ENCODE results near the gene CALML3. TPM values are rescaled to one million over a fixed set of nuclear protein-coding genes. Genes with fewer than 3 reads are reported as not detected.
A peak's percentile ranks its signal among the peaks of the same experiment; 100 is the strongest.

The CALML3 gene
- total and polyA plus RNA-seq, 2 of the 13 experiments (the other 11 are each of a cell fraction or from before 2014, with no cell fraction given), result not detected

DNA sequence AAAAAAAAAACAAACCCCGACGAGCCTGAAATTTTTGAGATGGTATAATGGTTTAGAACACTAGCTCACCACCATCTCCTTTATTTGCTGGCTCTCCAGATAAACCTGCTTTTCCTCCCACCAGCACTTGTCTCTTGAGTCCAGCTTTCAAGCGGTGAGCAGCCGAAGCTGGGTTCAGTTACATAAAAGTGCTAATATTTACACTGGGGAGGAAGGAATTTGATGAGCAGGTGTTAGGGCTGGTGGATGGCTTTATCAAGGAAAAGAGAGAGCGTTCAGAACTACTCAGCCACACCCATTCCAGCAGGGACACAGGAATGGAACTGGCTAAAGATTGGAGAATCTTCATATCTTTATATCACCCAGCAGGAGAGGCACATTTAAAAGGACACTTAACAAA lies 6.6 kb upstream of the CALML3 start (continued):
- TF ChIP-seq, protein P1, sequence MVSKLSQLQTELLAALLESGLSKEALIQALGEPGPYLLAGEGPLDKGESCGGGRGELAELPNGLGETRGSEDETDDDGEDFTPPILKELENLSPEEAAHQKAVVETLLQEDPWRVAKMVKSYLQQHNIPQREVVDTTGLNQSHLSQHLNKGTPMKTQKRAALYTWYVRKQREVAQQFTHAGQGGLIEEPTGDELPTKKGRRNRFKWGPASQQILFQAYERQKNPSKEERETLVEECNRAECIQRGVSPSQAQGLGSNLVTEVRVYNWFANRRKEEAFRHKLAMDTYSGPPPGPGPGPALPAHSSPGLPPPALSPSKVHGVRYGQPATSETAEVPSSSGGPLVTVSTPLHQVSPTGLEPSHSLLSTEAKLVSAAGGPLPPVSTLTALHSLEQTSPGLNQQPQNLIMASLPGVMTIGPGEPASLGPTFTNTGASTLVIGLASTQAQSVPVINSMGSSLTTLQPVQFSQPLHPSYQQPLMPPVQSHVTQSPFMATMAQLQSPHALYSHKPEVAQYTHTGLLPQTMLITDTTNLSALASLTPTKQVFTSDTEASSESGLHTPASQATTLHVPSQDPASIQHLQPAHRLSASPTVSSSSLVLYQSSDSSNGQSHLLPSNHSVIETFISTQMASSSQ (IDR thresholded peaks at IDR 0.05; ENCODE audit: low read depth), result peak; percentile 55; the same call in 1 of the 2 replicates
- TF ChIP-seq, protein P1 (CRISPR knock-in tag; IDR thresholded peaks at IDR 0.05; ENCODE audit: borderline replicate concordance), result 0 out of 2 replicates have a peak, but pooled peaks have one; percentile 46
- TF ChIP-seq, protein P2, sequence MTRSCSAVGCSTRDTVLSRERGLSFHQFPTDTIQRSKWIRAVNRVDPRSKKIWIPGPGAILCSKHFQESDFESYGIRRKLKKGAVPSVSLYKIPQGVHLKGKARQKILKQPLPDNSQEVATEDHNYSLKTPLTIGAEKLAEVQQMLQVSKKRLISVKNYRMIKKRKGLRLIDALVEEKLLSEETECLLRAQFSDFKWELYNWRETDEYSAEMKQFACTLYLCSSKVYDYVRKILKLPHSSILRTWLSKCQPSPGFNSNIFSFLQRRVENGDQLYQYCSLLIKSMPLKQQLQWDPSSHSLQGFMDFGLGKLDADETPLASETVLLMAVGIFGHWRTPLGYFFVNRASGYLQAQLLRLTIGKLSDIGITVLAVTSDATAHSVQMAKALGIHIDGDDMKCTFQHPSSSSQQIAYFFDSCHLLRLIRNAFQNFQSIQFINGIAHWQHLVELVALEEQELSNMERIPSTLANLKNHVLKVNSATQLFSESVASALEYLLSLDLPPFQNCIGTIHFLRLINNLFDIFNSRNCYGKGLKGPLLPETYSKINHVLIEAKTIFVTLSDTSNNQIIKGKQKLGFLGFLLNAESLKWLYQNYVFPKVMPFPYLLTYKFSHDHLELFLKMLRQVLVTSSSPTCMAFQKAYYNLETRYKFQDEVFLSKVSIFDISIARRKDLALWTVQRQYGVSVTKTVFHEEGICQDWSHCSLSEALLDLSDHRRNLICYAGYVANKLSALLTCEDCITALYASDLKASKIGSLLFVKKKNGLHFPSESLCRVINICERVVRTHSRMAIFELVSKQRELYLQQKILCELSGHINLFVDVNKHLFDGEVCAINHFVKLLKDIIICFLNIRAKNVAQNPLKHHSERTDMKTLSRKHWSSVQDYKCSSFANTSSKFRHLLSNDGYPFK (CRISPR knock-in tag; IDR thresholded peaks at IDR 0.05; ENCODE audit: borderline replicate concordance), result no peak
- TF ChIP-seq, protein P3, sequence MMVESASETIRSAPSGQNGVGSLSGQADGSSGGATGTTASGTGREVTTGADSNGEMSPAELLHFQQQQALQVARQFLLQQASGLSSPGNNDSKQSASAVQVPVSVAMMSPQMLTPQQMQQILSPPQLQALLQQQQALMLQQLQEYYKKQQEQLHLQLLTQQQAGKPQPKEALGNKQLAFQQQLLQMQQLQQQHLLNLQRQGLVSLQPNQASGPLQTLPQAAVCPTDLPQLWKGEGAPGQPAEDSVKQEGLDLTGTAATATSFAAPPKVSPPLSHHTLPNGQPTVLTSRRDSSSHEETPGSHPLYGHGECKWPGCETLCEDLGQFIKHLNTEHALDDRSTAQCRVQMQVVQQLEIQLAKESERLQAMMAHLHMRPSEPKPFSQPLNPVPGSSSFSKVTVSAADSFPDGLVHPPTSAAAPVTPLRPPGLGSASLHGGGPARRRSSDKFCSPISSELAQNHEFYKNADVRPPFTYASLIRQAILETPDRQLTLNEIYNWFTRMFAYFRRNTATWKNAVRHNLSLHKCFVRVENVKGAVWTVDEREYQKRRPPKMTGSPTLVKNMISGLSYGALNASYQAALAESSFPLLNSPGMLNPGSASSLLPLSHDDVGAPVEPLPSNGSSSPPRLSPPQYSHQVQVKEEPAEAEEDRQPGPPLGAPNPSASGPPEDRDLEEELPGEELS (CRISPR knock-in tag; IDR thresholded peaks at IDR 0.05), result peak; percentile 74
- TF ChIP-seq CREB1 (IDR thresholded peaks at IDR 0.05) (no peak), CREB1 (CRISPR knock-in tag; IDR thresholded peaks at IDR 0.05) (0 out of 2 replicates have a peak, but pooled peaks have one; percentile 51), KDM1A (CRISPR knock-in tag; IDR thresholded peaks at IDR 0.05) (0 out of 2 replicates have a peak, but pooled peaks have one; percentile 43), REL (CRISPR knock-in tag; conservative IDR thresholded peaks at IDR 0.05) (no peak), RARG (CRISPR knock-in tag; IDR thresholded peaks at IDR 0.05; ENCODE audit: low read depth) (no peak), ZNF605 (CRISPR knock-in tag; IDR thresholded peaks at IDR 0.05) (0 out of 2 replicates have a peak, but pooled peaks have one; percentile 21)
- TF ChIP-seq, protein P4, sequence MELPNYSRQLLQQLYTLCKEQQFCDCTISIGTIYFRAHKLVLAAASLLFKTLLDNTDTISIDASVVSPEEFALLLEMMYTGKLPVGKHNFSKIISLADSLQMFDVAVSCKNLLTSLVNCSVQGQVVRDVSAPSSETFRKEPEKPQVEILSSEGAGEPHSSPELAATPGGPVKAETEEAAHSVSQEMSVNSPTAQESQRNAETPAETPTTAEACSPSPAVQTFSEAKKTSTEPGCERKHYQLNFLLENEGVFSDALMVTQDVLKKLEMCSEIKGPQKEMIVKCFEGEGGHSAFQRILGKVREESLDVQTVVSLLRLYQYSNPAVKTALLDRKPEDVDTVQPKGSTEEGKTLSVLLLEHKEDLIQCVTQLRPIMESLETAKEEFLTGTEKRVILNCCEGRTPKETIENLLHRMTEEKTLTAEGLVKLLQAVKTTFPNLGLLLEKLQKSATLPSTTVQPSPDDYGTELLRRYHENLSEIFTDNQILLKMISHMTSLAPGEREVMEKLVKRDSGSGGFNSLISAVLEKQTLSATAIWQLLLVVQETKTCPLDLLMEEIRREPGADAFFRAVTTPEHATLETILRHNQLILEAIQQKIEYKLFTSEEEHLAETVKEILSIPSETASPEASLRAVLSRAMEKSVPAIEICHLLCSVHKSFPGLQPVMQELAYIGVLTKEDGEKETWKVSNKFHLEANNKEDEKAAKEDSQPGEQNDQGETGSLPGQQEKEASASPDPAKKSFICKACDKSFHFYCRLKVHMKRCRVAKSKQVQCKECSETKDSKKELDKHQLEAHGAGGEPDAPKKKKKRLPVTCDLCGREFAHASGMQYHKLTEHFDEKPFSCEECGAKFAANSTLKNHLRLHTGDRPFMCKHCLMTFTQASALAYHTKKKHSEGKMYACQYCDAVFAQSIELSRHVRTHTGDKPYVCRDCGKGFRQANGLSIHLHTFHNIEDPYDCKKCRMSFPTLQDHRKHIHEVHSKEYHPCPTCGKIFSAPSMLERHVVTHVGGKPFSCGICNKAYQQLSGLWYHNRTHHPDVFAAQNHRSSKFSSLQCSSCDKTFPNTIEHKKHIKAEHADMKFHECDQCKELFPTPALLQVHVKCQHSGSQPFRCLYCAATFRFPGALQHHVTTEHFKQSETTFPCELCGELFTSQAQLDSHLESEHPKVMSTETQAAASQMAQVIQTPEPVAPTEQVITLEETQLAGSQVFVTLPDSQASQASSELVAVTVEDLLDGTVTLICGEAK (IDR thresholded peaks at IDR 0.05), result no peak
- TF ChIP-seq, protein P4 (CRISPR knock-in tag; IDR thresholded peaks at IDR 0.05), result no peak

All from HepG2 (cell line).